Gastrocnemius medialis (tissue), 4 donors: ENCODE data around the gene CALD1.

Experiments used
- POLR2A ChIP-seq, 2 donors: fragments of 450-650 bp; IDR thresholded peaks; one replicate each; pipeline ENCODE4 v1.6.1; 2017; ENCODE audit warnings: antibody characterized with exemption in 2 of 2, mild to moderate bottlenecking in 2 of 2, moderate library complexity in 2 of 2
- TF ChIP-seq, protein P1 (sequence below), 5 experiments: fragments of 450-650 bp in 3 of 5; fragments of 200-600 bp in 2 of 5; sonication (generic) in 2 of 5; IDR thresholded peaks in 4 of 5; conservative IDR thresholded peaks in 1 of 5; 1 replicate in 4 of 5; 2 replicates in 1 of 5; pipeline ENCODE4 v1.5.1; 2016 to 2019; ENCODE audit warnings: antibody characterized with exemption in 5 of 5, mild to moderate bottlenecking in 3 of 5, moderate library complexity in 3 of 5

DNA sequence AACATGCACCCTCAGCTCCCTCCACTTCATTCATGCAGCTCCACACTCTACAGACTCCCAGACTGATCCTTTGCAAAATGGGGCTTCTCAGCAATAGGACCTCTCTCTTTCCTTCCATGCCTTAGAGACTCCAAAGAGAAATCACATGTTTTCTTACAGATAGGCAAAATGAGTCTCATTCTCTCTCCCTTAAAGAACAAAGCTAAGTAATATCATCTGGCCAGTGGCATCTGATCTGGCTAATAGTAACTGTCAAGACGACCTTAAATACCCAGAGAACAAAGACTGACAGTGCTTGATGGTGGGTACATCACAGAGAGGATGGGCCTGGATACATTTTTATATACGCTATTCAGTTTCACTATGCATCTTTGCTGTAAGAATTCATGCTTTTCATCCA is 43.1 kb upstream of the CALD1 start:
- TF ChIP-seq, protein P1, sequence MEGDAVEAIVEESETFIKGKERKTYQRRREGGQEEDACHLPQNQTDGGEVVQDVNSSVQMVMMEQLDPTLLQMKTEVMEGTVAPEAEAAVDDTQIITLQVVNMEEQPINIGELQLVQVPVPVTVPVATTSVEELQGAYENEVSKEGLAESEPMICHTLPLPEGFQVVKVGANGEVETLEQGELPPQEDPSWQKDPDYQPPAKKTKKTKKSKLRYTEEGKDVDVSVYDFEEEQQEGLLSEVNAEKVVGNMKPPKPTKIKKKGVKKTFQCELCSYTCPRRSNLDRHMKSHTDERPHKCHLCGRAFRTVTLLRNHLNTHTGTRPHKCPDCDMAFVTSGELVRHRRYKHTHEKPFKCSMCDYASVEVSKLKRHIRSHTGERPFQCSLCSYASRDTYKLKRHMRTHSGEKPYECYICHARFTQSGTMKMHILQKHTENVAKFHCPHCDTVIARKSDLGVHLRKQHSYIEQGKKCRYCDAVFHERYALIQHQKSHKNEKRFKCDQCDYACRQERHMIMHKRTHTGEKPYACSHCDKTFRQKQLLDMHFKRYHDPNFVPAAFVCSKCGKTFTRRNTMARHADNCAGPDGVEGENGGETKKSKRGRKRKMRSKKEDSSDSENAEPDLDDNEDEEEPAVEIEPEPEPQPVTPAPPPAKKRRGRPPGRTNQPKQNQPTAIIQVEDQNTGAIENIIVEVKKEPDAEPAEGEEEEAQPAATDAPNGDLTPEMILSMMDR (IDR thresholded peaks at IDR 0.05 in 4 of 5, conservative IDR thresholded peaks at IDR 0.05 in 1 of 5) = no peak
- no peak for TF ChIP-seq POLR2A (IDR thresholded peaks at IDR 0.05)
